GM19023 (cell line): ENCODE data around the gene HSPG2.

Experiments
- ATAC-seq: cut with Tn5 transposase; IDR thresholded peaks from one replicate; pipeline ENCODE4 v1.9.1; 2021; ENCODE audit warnings: mild to moderate bottlenecking, moderate library complexity; ENCODE audit not compliant: unreplicated experiment

Gene HSPG2

DNA sequence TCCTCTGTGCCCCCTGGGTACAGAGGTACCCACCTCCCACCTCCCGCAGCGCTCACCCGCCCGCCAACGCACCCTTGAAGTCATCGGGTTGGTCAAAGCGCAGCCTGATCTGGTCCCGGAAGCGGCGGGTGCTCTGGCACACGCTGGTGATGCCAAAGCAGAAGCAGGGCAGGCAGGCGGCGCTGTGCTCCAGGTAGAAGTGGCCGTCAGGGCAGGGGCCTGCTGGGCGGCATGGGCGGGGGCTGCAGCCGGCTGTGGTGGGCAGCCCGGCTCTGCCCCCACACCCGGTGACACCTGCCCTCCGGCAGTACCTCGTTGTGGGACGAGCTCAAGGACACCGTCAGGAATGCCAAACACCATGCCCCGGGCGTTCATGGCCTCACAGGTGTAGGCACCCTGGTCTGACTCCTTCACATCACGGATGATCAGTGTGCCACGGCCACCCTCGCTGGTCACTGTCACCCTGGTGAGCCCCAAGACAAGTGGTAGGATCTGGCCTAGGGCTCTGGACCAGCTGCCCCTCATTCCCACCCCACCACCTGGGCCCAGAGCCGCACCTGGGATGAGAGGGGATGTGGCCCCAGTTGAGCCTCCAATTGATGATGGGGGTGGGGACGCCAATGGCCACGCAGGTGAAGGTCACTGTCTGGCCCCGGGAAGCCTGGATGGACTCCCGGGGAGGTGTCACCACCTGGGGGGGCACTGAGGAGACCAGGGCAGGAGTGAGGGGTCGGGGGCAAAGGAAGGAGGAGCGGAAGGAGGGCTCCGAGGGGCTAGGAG, 52.5 kb downstream of the HSPG2 start:
- no peak for ATAC-seq

DNA sequence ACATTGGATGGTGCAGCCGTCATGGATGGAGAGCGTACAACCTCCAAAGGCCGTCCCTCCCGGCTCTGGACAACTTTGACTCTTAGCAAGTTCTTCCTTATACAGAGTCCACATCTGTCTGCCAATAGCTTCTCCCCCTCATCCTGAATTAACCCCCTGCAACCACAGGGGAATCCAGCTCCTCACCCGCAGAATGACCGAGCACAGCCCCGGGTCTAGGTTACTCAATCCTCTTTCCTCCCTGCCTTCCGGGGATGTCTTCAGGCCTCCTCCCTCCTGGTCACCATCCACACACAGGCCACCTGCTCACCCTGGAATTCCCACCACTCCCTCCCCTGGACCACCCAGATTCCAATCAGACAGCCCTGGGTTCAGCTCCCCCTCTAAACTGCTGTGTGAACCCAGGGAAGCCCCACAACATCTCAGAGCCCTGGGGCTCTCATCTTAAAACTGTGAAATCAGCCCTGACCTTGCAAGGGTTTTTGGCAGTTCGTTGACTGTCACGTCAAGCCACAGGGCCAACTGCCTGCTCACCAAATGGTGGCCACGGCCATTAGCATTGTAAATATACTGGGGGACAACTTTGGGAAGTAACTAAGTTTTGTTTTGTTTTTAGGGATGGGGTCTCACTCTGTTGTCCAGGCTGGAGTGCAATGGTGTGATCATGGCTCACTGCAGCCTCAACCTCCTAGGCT, 54.2 kb downstream of the HSPG2 start:
- ATAC-seq, result no peak

DNA sequence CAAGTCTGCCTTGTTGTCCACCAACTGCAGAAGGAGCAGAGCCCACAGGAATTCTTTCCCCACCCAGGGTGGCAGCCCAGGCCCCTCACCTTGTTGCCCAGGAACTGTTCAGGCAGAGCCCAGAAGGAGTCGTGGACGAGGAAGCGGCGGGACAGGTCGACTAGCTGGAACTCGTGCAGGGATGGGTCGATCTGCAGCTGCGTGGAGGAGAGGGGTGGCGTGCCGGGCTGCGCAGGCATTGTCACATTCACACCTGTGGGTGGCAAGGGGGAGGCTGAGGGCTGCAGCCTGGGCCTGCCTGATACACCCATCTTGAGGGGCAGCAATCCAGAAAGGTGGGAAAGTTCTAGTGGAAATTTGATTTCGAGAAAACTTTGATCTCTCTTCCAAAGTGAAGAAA, 55.9 kb downstream of the HSPG2 start:
- ATAC-seq, result no peak

DNA sequence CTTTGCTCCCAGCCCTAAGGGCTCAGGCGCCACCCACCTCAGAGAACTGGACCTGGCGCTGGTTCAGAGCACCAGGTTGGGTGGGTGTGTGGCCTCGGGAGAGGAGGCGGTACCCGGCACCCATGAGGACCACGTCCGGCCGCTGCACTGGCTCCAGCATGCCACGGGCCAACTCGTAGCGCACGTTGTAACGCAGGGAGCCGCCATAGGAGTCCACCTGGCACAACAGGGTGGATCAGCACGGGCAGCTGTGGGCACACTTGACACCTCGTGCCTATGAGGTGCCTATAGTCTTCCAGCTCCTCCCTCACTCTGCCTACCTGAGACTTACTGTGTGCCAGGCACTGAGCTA, 56.5 kb downstream of the HSPG2 start:
- no peak for ATAC-seq

DNA sequence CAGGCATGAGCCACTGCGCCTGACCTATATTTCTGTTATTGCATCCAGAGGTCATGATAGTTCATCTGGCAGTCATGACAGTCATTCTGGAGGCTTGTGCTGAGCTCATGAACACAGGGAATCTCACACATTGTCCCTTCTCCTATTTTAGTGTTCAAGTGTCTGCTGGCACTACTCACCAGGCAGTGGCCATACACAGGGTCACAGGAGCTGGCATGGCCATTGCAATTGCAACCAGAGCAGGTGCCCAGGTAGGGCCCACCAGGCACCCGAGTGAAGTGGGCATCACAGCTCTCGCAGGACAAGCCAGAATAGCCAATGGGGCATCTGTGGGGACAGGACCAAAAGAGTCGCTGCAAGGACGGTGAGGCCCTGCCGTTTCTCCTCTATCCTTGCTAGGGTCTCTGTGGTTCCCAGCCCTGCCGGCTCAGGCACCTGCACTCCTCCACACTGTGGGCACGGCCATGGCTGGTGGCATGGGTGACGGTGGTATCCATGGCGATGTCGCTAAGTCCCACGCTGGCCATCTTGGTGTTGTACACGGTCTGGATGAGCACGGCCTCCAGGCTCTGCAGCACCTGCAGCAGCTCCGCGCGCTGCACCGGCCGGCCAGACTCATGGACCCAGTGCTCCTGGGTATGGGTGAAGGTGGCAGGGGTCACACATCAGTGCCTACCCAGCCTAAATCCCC, 57.0 kb downstream of the HSPG2 start:
- ATAC-seq, result no peak

DNA sequence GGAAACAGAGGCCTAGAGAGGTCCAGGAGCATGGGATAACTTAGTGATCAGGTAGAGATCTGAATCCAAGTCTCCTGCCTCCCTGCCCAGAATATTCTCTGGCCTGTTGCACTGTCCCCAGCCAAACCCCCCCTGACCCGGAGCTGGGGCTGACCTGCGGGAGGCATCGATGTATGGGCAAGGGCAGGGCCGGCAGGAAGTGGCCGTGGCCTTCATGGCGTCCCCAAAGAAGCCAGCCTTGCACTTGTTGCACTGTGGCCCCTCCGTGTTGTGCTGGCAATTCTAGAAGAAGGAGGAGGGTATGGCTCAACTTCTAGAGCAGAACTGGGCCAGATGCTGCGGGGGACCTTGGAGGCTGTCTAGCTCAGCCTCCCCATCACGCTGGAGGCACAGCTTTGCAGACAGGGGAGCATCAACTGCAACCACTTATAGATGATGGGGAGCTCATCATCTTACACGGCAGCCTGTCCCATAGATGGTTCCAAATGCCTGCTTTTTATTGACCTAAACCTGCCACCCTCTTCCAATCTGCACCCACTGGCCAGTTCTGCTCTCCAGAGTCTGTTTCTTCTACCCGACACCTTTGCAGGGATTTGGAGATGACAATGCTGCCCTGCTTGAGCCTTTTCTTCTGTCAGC, 58.2 kb downstream of the HSPG2 start:
- no peak for ATAC-seq

DNA sequence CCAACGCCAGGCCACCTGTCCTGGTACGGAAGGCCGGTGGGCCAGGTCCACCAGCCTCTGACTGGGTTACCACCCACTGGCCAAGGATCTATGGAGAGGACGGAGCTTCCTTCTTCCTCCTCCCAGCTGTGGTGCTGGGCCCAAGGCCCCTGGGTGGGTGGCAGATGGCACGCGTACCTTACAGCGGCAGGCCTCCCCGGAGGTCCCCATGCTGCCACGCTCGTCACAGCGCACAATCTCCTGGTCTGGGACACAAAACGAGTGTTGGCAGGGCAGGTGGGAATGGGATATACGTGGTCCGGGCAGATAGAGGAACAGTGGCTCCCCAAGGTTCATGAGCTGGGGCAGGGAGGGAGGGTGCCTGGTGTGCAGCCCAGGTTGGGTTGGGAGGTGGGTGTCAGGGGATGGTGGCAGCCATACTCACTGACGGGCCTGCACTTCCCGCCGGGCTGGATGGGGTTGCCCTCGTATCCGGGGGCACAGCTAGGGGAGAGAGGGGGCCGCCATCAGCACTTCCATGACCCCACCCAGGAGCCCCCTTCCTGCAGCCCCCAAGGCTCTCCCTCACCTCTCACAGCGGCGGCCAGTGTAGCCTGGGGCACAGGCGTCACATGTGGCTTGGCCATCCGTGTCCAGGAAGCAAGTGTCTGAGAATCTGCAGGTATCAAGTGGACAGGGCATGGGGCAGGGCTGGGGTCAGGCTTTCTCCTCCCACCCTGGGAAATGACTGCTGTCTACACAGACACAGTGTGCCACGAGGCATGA, 58.9 kb downstream of the HSPG2 start:
- ATAC-seq, result no peak

DNA sequence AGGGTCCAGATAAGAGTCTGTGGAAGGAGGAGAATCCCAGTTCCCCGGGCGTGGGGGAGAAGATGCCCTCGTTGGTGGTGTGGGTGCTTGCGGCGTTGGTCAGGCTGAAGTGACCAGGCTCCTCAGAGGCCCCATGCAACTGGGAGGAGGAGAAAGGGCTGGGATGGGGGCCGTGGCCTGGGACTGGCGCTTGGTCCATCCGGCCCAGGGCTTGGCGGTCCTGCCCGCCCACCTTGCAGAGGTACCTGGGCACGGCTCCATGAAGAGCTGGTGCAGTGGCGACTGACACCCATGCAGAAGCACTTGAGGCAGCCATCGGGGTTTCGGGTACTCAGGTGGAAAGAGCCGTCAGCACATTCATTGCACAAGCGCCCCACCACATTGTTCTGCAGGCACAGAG, 60.8 kb downstream of the HSPG2 start:
- no peak for ATAC-seq

DNA sequence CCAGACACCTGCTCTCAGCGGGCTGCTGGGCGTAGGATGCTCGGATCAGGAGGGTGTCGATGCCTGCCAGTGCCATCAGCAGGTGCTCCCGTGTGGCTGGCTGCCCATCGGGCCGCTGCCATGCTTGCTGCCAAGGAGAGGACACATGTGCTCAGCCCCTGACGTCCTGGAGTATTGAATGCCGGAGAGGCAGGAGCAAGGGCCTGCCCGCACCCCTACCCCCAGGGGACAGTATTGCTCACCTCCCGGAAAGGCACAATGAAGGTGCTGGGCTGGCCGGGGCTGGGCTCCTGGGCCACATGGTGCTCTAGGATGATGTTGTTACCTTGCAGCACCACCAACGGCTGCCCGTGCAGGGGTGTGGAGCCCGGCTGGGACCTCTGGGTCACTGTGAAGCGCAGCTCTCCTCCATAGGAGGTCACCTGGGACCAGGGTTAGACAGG, 61.5 kb downstream of the HSPG2 start:
- ATAC-seq, result no peak

DNA sequence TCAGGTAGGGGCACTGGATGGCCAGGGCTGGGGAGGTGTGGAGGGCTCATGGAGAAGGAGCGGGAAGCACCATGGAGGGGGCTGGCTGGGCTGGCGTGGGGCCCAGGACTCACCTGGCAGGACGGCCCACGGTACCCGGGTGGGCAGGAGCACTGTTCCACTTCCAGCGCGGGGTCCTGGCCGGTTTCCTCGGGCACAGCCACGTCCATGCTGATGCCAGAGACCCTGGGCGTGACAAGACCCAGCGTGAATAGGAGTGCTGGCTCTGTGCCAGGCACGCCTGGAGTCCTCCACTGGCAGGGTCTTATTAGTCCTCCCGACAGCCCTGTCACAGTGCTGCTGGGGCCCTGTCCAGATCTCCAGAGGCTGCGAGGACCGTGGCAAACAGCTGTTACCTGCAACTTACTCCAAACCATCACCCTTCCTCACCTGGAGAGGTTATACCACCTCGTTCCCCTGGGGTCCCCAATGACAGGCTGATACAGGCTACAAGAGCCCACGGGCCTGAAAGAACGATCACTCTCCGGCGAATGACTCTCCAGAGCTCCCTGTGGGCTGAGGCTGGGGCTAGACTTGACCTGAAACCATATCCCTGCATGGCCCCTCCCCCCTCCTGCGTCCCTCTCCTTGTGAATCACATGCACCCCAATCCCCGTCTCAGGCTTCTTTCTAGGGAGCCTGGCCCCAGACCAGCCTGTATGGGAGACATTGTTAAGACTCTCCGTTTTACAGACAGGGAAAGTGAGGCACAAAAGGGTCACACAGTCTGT, 62.1 kb downstream of the HSPG2 start:
- ATAC-seq, result no peak

DNA sequence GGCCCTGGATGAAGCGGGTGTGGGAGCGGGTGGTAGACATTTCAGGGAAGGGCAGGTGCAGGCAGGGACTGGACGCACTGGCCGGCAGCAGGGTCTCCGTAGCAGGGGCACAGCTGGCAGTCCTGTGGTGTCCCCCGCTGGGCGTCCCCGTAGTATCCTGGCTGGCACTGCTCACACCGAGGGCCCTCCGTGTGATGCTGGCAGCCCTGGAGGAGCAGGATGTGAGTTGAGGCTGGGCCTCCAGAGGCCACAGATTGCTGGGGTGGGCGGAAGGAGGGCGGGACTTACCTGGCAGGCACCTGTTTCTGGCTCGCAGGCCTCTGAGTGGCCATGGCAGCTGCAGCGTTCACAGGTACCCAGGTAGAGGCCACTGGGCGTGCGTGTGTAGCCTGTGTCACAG, 62.8 kb downstream of the HSPG2 start:
- no peak for ATAC-seq

DNA sequence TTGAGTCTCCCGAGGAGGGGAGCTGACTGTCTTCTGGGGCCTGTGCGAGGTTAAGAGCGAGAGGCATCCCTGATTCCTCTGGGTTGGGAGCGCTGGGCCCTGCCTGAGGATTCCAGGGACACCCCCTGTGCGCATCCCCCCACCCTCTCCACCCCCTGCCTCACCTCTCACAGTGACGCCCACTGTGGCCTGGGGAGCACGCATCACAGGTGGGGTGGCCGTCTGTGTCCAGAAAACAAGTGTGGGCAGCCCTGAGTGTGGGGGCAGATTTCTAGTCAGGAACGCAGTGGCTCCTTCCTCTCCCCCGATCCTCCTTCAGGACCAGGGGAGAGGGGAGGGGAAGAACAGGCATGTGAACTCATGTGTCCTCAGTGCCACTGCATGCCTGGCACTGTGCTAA, 63.3 kb downstream of the HSPG2 start:
- no peak for ATAC-seq

DNA sequence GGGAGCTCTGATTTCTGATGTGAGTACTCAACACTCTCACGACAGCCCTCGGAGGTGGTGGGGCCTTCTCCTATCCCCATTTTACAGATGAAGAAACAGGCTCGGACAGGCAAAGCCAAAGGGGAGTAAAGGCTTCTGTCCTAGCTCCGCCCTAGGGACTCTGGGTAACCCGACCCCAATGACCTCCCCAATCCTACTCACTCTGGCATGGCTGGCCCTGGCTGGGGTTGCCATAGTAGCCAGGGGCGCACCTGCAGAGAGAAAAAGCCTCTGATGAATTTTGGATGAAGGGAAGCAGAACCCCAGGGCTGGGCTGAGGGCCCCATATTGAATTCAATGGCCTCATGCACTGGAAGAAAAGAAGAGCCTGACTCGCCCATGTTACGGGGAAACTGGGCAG, 63.9 kb downstream of the HSPG2 start:
- ATAC-seq, result no peak

DNA sequence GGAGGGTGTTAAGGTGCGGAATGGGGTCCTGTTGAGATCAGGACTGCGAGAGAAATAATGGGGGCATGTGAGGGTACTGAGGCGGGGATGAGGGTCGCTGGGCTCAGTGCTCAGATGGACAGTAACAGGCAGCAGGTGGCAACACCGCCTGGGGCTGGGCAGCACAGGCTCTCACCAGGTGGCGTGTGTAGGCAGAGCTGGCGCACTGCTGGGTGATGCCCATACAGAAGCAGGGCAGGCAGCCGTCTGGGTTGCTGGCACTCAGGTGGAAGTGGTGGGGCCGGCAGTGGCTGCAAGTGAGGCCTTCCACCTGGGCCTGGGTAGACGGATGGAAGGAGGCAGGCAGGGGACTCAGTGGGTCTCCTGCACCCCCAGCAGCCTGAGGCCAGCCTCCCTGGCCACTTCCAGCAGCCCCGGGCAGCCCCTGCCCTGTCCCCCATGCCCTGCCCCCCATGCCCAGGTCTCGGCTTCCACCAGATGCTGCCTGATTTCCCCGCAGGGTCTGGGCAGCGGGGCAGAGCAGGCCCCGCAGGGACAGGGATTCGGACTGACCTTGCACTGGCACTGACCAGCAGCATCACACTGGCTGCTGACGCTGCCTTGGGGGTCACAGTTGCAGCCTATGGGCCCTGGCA, 64.5 kb downstream of the HSPG2 start:
- no peak for ATAC-seq

DNA sequence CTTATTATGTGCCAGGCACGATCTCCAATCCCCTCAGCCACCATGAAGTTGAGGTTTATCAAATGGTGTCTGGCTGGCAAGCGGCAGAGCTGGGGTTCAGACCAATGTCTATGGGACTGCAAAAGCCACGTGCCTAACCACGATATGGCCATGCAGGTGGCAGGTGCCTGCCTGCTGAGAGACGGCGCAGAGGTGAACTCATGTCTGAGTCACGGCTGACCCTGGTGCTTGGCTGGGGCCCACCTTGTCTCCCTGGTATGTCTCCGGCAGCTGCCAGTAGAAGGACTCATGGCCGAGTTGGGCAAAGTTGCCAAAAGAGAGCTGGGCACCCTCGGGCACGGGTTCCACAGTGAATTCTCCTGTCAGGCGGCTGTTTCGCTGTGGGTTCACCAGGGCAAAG, 65.2 kb downstream of the HSPG2 start:
- no peak for ATAC-seq

DNA sequence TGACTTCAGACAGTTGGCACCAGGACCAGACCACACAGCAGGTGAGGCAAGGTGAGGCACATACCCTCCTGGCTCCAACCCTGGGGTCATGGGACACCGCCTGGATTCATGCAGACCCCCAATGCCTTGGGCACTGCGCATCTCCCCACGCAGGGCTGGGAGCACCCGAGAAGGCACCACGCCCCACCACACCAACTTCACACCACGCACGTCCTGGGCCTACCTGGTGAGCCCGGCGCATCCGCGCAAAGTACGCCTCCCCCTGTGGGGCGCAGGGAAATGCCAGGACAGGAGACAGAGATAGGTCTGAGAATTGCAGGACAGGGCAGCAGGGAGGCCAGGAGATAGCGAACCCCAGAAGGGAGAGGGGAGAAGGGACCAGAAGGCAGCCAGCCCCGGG, 66.5 kb downstream of the HSPG2 start:
- no peak for ATAC-seq

DNA sequence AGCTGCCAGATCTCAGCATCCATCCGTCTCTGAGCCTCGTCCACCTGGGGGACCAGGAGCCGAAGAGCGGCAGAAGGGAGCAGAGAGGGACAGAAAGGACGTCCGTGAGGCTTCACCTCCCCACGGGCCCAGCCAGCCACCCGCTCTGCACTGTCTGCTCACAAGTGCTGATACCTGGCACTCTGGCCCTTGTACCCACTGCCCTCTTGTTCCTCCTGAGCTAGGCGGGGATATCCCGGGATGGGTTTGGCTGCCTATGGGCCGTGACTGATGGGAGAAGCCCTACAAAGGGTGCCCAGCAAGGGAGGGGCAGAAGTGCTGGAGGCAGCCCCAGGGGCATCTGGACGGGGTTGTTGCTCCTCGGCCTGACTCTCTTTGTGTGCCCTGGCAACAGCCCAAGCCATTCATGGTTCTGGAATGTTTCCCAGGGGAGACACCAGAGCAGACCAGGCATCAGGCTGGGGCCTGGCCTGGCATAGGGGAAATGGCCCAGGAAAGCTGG, 67.4 kb downstream of the HSPG2 start:
- ATAC-seq, result no peak

DNA sequence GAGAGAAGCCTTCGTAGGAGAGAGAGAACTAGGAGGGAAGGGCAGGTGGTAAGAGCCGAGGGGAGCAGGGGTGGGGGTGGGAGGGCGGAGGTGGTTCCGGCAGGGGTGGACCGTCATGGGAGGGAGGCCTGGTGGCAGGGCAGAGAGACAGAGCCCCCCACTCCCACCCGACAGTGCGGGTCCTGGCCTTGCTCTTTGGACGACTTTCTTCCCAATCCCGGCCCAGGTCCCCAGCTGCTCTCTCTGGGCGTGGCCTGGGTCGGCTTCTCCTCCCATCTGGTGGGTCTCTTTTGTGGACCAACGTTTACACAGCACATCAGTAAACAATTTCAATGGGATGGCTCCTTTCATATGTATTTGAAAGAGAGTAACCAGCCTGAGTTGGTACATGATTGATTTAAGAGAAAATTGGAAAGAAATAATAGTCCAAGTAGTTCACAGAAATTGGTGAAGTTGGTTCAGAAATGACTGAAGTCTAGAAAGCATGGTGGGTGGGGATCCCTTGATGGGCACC, 68.1 kb downstream of the HSPG2 start:
- no peak for ATAC-seq

DNA sequence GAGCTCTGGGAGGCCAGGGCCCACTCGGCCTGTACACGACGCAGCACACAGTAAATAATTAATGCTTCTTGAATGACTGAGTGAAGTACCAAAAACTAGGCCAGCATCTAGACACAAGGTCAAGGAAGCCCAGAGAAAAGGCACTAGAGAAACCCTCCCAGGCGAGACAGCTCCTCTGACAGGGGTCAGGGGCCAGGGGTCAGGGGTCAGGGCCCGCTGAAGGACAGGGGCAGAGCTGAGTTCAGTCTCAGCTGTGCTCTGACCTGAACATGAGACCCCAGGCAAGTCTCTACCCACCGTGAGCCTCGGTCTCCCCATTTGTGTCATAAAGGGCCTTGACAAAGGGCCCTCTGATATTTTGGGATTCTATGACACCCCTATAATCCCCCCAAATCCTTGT, 68.6 kb downstream of the HSPG2 start:
- no peak for ATAC-seq
